ENCODE results near the gene PRR30.

- TF ChIP-seq CTCF (IDR thresholded peaks at IDR 0.05) (no peak), POLR2A (IDR thresholded peaks at IDR 0.05) (no peak)
Observed at GRCh38 chr2:27138111-27138510, 1.1 kb downstream of the PRR30 start.

All from Peyer's patch (tissue), 4 donors.